HCEC 1CT (cell line): Measurements from ENCODE around the gene MT1A.

Source experiments
- DNase-seq: peaks from one replicate; pipeline ENCODE4 v3.0.0-alpha.2; 2017

Gene MT1A

DNA sequence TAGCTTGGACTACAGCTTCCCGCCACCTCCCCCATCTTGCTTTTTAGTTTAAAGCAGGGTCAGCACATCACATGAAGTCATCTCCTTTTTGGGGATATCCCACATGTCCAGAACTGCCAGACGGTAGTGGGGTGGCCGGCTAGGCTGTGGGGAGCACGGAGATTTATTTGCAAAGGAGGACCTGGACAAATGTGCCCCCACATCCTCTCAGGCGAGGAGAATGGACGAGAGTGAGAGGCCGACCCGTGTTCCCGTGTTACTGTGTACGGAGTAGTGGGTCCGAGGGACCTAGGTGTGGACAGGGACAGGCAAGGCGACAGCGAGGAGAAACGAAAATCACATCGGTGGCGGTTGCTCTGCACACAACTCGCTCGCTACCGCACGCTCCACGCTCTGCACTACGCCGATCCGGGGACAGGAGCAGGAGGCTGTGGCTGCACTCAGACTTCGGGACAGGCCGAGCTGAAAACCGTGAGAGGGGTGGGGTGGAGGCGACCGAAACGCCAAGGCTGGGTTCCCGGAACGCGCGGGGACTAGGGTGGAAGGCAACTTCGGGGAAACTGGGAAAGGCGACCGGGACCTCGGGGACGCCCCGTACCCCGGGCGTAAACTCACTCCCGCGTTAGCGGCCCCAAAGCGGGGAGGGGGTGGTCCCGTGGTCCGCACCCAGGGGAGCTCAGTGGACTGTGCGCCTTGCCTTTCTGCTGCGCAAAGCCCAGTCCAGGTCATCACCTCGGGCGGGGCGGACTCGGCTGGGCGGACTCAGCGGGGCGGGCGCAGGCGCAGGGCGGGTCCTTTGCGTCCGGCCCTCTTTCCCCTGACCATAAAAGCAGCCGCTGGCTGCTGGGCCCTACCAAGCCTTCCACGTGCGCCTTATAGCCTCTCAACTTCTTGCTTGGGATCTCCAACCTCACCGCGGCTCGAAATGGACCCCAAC, at the start of gene MT1A:
MT1A (plus strand) TSS at position 853 of the 937 bp plus-strand sequence; CDS start at position 926, 73 bp downstream.
- peak; percentile 17 for DNase-seq

DNA sequence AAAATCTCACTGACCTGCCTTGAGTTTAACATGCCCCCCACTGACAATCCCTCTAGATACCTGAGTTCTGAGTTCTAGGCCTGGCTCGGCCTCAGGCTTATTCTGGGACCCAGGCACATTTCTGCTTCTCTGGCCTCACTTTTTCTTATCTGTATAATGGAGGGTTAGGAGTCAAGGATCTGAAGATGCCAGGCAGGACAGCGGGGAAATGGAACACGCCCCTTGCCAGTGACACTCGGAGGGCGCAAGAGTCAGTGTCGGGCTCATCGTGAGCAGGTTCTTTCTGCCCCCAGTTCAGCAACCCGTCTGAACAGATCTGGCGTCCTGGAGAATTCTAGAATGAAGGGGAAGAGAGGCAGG, 49.7 kb upstream of the MT1A start:
- no peak for DNase-seq

DNA sequence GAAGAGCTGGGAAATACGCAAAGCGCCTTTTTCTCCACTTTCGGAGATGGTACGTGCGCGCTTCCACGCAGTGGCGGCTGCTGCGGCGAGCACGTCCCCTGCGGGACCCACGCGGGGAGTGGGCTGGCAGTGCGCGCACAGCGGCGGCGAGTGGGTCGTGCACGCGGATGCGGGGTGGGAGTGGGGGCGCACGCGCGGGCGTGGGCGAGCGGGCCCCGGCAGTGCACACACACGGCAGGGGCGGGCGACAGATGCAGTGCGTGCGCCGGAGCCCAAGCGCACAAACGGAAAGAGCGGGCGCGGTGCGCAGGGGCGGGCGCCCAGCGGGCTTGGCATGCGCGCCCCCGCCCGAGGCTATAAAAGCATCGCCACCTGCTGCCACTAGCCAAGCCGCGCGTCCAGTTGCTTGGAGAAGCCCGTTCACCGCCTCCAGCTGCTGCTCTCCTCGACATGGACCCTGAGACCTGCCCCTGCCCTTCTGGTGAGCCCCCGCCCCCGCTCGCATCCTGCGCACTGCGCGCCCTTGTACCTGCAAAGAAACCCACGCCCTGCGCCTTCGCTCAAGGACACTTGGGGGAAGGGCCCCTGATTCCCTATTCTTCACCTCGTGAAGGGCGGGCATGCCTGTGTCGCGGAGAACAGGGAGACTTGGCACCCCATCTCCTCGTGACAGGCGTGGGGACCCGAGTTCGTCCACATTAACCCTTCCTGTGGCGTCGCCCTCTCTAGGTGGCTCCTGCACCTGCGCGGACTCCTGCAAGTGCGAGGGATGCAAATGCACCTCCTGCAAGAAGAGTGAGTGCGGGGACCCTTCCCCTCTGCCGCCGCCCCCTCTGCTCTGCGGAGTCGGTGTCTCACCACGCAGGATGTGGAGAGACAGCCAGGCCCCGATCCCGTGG, 49.1 kb upstream of the MT1A start, which contains the start of gene MT3:
MT3 (plus strand) TSS at position 388 of the 899 bp plus-strand sequence; CDS start at position 451, 63 bp downstream.
- no peak for DNase-seq

DNA sequence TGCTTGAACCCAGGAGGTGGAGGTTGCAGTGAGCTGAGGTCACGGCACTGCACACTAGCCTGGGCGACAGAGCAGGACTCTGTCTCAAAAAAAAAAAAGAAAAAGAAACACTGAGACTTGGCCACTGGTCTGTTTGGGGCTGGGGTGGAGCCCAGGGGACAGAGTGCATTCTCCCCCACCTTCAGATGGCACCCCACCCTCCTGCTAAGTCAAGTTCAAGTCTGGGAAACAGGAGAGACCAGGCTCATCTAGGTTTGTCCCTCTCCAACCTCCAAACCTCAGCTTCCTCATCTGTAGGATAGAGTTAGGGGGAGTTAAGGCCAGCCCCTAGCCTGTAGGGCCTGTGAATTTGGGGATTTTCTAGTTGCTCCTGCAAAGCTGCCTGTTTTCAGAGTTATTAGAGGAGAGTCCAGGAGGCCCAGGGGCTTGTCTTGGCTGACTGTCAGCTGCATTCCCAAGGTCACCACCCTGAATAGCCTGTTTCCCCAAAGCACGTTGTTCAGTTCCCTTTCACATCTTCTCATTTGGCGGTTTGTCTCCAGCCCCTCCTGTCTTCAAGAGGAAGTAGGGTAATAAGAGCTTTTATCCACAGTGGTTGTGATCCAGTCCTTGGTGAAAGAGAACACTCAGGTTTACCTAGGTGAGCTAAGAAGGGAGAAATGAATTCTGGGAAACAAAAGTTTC, 46.9 kb upstream of the MT1A start:
- DNase-seq = no peak

DNA sequence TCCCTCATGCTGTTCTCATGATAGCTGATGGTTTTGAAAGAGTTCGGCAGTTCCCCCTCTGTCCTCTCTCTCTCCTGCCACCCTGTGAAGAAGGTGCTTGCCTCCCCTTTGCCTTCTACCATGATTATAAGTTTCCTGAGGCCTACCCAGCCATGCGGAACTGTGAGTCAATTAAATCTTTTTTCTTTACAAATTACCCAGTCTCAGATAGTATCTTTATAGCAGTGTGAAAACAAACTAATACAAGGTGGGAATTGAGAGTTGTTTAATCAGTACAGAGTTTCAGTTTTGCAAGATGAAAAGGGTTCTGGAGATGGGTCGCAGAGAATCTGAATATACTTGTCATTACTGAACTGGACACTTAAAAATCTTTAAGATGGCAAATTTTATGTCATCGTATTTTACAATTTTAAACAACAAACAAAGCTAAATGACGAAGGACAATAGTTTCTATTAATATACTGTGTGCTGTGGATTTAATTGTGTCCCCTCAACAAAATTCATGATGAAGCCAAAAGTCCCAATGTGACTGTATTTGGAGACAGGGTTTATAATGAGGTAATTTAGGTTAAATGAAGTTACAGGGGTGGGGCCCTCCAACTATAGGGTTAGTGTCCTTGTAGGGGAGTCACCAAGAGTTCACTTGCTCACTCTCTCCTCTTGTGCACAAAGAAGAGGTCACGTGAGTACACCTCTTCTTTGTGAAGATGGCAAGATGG, 44.7 kb upstream of the MT1A start:
- no peak for DNase-seq

DNA sequence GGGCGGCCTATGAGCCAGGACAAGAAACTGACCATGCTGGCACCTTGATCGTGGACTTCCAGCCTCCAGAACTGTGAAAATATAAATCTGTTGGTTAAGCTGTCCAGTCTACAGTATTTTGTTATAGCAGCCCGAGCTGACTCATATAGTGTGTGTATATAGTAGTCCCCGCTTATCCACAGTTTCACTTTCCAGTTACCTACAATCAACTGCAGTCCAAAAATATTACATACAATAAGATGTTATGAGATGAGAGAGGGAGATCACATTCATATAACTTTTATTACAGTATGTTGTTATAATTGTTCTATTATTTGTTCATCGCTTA, 44.2 kb upstream of the MT1A start:
- DNase-seq = no peak

DNA sequence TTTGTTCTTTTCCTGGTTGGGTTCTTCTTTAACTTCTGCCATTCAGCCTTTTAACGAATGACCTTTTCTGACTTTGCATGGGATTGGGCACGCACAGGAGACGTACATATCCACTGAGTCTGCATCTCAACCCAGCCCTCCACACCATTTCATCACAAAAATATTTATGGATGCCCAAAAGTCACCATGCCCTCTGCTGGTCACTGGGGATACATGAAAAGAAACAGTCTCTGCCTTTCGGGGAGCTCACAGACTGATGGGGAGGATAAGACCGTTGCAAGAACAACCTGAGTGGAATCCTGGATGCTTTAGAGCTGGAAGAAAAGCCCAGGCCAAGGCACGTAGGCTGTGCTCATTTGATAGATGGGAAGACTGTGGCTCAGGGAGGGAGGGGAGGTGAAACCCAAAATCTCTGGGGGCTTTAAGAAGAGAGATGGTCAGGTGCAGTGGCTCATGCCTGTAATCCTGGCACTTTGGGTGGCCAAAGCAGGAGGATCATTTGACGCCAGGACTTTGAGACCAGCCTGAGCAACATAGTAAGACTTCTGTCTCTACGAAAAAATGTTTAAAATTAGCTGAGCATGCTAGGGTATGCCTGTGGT, 38.0 kb upstream of the MT1A start:
- DNase-seq = peak; percentile 68

DNA sequence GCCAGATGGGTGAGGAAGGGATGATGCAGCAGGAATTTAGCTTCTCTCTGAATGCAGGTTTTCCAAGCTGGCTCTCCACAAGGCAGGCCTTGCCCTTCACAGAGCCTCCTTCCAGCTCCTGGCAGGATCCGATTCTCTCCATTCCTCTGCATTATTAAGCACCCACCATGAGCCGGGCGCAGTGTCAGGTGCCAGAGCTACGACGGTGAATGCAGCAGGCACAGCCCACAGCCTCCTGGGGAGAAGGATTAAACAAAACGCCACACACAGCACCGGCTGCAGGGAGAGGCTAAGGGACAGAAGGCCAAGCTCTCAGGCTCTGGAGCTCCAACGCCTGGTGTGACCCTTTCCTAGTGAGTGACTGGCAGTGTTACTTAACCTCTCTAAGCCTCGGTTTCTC, 37.1 kb upstream of the MT1A start:
- DNase-seq = no peak

DNA sequence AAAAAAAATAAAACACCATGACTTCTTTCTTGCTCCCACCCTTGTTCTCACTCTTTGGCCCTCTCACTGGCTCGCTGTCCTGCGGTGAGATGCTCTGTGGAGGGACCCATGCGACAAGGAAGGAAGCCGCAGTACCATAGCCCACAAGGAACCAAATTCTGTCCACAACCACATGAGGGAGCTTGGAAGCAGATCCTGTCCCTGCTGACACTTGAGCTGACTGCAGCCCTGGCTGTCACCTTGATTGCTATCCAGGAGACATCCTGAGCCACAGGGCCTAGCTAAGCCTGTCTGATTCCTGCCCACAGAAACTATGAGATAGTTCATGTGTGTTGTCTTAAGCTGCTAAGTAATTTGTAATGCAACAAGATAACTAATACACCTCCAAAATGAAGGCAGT, 34.9 kb upstream of the MT1A start:
- peak; percentile 43 for DNase-seq

DNA sequence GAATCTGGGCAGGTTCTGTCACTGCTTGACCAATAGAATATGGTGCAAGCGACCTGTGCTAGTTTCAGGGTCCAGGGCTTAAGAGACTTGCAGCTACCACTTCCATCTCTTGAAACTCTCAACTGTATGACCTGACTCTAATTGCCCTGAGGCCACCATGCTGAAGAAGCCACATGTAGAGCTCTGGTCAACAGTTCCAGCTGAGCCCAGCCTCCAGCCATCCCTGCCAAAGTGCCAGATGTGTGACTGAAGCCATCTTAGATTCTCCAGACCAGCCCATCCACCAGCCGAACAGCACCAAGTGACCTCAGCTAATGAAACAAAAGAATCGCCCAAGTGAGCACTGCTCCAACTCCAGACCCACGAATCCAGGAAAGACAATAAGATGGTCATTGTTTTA, 33.5 kb upstream of the MT1A start:
- no peak for DNase-seq

DNA sequence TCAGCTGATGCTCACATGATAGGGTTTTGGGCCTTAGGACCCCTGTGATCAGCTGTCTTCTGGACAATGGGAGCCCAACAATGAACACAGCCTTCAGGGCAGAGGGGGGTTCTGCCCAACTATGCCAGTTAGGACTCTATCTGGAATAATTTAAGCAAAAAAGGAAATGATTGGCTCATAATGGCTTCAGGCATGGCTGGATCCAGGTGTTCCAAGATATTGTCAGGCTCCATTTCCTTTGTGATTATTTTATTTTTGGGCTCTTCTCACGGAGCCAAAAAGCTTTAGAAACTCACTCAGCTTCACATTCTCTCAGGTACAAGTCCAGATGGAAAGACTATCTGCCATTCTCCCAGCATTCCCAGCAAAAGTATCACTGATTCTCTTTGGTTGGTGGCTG, 33.0 kb upstream of the MT1A start:
- DNase-seq = no peak

DNA sequence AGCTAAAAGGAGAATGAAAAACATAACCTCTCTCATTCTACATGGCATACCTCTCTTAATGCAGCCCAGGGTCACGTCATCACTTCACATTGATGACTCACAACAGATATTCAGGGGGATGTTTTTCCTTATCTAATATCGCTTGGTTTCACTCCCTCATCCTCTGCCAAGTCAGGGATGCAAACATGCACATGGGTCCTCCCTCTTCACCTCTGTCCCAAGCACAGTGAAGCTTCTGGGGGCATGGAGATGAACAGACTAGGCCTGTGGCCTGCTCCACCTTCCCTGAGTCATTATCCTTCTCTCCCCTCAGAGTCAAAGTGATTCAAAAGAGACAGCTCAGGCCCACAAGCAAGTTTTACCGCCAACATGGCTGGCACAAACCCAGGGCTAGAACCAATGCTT, 32.4 kb upstream of the MT1A start:
- DNase-seq = peak; percentile 86

DNA sequence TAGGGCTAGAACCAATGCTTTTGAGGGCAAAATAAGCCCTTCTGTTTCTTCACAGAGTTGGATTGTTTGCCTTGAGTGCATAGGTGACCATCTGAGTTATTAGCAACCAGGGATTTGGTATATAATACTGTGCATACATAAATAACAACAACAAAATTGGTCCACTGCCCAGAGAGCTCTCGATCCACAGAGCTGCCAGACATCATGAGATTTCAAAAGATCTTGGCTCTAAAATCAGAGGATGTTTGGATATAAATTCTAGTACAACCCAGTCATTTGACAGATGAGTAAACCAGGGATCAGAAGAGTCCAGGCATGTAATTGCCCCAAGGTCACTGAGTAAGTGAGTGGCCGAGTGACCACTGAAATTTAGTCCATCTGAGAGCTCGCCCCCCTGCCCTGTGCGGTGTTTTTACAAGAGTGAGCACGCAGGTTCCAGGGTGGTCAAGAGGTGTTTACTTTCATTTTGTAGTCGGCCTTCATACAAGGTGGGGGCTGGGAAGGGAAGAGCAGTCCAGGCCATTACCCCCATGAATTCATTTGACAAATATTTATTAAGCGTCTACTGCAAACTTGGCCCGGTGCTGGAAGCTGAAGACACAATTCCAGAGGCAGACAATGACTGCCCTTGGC, 31.9 kb upstream of the MT1A start:
- DNase-seq = peak; percentile 98

DNA sequence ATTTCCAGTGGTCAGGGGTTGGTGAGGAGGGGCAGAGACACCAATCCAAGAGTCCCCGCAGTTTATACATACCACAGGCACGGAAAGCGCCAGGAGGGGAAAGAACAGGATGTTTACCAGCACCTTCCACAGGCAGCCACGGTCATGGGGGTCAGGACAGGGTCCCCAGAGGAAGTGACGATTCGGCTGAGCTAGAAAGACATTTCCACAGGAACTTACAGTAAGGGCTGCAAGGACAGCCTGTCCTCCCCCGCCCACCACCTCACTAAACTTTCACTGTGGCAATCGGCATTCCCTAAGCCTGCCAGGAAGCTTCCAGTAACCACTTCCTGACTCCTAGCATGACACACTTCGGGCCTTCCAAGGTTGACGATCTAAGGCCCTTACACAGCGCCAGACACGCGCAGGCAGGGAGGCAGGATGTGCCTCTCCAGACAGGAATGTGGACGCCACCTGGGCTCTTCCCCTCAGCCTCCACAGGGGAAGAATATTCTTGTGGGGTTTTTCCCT, 31.3 kb upstream of the MT1A start:
- DNase-seq = peak; percentile 100

DNA sequence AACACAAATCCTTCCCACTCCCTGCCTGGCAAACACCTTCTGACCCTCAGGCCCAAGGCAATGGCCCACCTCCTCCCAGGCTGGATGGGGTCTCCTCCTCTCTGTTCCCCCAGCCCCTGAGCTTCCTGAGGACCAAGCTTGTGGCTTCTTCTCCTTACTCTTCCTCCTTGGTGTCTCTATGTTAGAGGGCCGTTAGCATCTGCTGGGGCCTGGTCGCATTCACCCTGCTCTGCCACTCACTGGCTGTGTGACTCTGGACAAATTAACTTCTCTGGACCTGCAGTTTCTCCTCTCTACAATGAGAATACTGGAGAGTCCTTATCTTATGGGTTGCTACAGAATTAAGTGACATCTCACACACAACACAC, 30.8 kb upstream of the MT1A start:
- DNase-seq = no peak

DNA sequence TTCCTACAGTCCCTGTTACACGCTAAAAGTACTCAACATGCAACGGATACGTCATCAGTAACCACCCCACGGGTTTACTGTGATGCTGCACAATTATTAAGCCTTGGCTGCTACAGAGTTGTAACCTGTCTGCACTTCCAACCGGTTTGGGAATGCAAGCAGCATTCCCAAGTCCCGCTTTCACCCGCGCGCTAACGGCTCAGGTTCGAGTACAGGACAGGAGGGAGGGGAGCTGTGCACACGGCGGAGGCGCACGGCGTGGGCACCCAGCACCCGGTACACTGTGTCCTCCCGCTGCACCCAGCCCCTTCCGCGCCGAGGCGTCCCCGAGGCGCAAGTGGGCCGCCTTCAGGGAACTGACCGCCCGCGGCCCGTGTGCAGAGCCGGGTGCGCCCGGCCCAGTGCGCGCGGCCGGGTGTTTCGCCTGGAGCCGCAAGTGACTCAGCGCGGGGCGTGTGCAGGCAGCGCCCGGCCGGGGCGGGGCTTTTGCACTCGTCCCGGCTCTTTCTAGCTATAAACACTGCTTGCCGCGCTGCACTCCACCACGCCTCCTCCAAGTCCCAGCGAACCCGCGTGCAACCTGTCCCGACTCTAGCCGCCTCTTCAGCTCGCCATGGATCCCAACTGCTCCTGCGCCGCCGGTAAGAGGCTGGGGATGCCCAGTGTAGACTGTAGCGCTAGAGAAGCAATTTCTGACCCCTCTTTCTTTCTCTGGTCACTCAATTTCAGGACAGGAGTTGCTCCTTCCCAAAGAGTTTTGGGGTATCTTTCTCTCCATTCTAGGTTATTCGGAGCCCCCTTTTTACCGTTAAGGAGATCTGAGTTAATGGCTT, 30.2 kb upstream of the MT1A start, which contains the start of gene MT2A:
MT2A (plus strand) TSS at position 542 of the 833 bp plus-strand sequence; CDS start at position 614, 72 bp downstream.
- peak; percentile 100 for DNase-seq

DNA sequence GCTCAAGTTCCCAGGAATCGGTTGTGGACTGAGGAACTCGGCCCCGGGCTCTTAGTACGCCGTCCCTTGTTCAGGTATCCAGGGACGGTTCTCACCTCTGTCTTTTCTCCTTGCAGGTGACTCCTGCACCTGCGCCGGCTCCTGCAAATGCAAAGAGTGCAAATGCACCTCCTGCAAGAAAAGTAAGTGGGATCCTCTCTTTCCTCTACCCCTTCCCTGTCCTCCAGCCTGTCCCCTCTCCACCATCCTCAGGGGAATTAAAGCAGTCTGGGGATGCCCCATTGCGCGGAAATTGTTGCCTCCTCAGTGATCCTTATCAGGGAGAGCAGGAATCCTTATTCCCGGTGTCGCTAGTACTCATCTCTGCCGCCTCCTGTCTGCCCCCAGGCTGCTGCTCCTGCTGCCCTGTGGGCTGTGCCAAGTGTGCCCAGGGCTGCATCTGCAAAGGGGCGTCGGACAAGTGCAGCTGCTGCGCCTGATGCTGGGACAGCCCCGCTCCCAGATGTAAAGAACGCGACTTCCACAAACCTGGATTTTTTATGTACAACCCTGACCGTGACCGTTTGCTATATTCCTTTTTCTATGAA, 29.5 kb upstream of the MT1A start:
- DNase-seq = no peak

DNA sequence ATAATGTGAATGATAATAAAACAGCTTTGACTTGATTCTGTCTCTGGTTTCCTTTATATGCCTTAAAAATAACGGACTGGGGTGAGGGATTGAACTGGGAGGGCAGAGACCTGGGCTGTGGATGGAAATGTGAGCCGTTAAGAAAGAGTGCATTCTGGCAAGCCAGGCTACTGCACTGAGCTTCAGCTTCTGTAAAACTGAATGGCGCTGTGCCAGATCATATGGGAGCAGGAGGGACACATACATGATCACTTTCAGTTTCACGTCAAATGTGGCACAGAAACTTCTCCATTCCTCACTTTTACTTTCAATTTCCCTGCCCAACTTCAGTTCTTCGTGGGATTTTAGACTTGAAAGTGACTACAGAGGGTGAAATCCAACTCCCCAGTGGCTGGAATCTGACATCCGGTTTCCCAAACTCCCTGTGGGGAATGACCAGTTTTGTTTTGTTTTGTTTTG, 29.0 kb upstream of the MT1A start:
- DNase-seq = peak; percentile 80

DNA sequence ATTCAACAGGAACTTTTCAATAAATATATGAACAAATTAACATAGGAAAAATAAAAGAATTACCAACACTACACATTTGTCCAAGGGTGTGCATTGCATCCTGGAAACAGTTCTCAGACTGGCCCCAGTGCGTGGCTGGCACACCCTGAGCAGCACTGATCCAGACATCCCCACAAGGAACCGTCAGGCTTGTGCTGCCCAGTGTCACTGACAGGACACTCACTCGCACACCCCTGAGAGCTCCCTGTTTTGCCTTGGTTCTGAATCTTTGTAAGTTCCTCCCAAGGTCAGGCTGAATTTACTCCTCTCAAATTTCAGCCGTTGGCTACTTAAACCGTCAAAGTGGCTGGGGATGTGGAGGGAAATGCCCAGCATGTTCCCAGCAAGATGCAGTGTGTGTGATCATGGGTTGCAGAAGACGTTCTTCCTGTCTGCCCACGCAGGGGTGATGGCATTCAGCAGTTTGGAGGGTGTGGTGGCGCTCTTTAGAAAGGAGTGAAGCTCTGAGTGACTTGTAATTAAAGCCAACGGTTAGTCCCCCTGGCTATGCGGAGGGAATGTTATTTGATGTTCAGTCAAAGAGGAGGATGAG, 28.4 kb upstream of the MT1A start:
- peak; percentile 89 for DNase-seq
